NCI-H146 treated with DMSO at 0.1 percent for 48 hours (cell line): ENCODE data around the gene TMEM221.

ENCODE experiments used
- DNase-seq: peaks from one replicate; lab custom pipeline; 2025; ENCODE audit not compliant: unreplicated experiment; lab: John Stamatoyannopoulos, UW

TMEM221 gene

DNA sequence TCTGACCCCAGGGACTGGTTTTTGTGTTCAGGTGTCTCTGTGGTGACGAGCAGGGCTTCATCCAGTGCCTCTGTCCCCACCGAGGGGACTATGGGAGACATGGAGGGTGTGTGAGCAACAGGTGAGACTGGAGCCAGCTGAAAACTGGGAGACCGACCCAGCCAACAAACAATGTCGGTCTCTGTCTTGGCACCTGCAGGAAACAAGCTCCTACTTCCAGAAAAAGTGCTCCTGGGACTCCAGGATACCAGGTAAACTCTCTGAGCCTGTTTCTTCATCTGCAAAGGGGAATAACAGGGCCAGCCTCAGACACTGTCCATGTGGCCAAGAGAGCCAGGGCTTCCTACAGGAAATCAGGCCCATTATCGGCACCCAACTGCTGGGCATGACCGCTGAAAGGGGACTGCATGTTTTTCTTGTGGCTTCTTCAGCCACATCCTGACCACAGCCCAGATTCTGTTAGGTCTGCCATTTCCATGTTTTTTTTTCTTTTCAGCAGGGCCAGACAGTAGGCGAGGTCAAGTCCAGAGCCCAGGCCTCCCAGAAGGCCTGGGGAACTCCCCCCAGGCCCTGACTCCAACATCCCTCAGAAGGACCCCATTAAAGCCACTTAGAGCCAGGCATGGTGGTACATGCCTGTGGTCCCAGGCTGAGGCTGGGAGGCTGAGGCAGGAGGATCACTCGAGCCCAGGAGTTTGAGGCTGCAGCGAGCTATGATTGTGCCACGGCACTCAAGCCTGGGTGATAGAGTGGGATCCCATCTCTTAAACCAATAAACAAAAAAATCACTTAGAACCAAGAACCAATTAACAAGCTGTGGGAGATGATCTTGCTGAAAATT is 42.2 kb downstream of the TMEM221 start:
- DNase-seq, result no peak

DNA sequence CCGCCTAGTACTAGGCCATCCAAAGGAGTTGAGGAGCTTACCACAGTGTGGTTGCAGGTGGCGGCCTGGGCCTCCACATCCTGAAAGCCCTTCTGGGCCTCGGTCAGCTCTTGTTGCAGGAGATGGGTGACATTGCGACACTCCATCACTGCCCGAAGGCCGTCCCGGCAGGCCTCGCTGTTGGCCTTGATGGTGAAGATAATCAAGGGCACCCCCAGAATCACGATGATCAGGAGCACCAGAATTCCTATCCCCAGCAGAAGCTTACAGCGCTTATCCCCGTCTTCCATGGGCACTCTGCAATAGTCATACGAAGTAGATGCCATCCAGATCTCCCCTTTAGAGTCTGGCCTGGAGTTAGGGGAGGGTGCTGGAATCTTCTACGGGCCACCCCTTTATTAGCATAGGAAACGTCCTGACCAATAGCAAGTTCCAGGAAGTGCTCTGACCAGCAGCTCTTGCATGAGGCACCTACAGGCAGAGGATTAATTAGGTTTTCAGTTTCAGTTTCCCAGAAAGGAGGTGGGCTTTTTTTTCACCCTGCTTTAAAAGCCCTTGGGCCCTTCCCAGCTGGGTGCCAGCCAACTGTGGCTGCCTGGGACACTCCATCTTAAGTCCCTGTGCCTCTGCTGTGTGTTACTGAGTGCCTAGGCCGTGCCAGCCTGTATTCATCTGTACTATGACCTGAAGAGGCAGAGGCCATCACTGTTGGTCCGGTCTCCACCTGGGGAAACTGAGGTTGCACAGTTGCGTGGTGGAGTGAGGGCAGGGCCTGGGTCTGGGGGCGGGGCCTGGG is 43.0 kb downstream of the TMEM221 start, which contains the start of gene BST2:
BST2 (minus strand) TSS at position 381 of the 796 bp plus-strand sequence; CDS start at position 326, 55 bp downstream.
- no peak for DNase-seq

DNA sequence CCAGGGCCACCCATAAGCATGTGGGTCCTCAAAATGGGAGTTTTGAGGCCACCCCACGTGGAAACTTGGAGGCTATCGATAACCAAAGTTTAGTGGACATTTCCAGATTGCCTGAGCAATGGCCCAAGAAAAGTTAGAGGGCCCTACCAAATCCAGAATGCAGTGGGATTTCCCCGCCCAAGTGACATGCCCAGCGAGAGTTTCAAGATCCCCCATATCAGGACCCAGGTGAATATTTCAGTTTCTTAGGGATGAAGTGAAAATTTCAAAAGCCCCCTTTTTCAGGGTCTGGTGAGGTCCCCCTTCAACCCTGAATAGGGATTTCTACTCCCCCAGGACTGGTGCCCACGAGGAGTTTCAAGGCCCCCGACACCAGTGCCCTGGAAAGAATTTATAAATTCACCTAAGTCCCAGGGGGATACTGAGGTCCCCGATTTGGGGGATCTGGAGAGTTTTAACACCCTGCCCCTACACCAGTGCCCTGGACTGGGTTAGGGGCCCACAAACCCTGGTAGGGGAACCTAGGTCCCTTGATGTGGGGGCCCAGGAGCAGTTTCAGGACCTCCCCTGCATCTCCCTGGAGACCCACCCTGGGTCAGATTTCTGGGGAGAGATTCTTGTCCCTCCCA is 43.7 kb downstream of the TMEM221 start:
- DNase-seq, result no peak

DNA sequence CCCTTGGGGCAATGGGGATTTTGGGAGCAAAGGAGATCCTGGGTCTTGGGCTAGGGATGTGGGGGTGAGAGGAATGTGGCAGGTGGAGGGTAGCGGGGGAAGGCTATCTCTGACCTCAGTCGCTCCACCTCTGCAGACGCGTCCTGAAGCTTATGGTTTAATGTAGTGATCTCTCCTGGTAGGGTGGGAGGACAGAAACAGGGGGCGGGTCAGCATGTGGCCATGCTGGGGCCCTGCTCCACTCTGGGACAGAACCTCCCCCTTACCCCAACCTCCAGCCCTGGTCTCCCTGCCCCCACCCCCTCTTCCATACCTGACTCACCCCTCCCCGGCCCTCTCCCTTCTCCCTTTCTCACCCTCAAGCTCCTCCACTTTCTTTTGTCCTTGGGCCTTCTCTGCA is 44.5 kb downstream of the TMEM221 start:
- DNase-seq, result no peak

DNA sequence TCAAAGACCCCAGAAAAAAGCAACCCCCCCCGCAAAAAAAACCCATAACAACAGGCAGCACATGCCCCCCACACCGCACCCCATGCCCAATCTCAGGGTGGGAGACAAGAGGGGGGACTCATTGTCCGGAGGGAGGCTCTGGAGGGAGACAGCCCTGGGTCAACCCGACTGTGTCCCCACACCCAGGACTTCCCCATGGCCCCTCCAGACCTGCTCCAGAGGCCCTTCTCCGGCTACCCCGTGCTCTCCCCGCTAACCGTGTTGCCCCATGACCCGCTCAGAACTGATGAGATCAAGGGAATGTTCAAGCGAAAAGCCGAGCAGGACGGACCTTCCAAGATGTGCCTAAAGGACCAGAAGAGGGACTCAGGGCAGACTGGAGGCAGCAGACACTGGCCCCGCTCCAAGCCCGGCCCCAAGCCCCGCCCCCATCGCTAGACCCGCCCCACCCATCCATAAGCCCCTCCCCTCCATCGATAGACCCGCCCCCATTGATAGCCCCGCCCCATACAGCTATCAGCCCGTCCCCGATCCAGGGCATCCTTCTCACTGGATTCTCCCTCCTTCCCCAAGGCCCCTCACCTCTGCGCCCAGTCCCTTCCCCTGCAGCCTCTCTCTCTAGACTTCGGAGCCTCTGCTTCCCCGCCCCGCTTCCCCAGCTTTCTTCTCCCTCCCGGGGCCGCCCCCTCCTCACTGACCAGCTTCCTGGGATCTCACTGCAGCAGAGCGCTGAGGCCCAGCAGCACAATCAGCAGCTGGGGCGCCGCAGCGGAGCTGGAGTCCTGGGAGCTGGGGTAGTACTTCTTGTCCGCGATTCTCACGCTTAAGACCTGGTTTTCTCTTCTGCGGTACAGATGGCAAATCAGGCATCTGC is 45.2 kb downstream of the TMEM221 start:
- DNase-seq, result peak; percentile 22

DNA sequence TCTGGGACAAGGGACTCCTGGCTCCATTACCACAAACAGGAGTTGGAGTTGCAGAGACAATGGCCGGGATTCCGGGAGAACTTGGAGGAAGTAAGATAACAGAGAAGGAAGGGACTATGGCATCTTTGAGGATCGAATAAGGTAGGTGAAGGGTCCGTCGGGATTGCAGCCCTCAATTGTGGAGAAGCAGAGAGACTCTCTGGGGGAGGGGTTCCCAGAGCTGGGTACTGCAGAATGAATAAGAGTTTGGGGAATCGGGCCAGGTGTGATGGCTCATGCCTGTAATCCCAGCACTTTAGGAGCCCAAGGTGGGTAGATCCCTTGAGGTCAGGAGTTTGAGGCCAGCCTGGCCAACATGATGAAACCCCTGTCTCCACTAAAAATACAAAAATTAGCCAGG is 46.8 kb downstream of the TMEM221 start:
- no peak for DNase-seq

DNA sequence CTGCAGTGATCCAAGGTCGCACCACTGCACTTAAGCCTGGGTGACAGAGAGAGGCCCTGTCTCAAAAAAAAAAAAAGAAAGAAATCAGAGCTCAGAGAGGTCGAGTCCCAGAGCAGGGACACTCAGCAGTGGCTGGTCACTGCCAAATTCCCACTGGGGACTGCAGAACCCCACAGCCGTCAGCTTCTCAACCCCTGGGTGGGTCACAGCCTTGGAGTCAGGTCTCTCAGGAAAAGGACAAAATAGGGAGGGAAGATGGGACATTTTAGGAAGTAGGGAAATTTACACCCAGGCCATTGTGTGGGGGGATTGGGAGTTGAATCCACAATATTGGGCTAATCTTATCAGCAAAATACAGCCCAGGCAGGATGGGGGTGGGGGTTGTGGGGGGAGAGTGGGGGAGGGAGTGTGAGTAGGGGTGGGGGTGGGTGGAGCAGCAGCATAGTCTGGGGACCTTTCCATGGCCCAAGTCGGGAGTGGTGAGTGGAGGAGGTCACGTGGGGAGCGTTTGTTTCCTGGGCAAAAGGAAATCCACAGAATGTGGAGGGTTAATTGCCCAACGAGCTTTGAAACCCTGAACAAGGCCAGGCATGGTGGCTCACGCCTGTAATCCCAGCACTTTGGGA is 49.5 kb downstream of the TMEM221 start:
- no peak for DNase-seq

DNA sequence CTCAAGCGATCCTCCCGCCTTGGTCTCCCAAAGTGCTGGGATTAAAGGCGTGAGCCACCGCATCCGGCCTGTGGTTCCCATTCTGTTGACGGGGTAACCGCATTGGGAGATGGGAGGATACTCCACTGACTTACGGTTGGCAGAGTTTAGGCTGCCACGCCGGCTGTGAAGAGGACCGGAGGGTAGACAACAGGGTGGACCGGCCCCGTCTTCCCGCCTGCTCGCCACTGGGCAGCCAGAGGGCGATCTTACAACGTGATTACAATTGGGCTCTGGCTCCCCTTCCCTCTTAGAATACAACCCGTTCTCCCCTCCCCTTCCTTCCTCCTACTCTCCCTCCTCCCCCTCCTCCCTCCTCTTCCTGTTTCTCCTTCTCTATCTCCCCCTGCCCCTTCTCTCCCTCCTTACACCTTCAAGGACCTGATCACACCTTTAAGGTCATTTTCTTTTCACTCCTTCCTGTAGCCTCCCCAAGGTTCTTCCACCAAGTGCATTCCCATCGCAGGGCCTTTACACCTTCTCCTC is 53.5 kb downstream of the TMEM221 start:
- DNase-seq, result peak; percentile 27

DNA sequence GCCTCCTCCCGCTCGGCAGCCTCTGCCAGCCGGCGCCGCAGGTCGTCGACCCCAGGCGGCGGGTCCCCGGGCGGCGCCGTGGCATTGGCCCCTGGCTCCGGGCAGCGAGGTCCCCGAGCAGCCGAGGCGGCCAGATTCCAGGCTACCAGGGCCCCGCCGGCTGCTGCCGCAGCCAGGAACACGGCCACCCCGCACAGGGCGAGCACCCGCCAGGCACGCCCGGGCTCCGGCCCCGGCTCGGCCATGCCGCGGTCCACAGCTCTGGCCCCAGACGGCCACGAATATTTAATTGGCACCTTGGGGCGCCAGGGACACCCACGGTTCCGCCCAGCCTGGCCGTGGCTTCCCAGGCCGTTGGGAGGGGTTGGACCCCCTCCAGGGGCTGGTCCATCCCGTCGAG is 54.6 kb downstream of the TMEM221 start, which contains the start of gene CCDC194:
CCDC194 (minus strand) TSS at position 283 of the 400 bp plus-strand sequence; CDS start at position 245, 38 bp downstream.
- no peak for DNase-seq

DNA sequence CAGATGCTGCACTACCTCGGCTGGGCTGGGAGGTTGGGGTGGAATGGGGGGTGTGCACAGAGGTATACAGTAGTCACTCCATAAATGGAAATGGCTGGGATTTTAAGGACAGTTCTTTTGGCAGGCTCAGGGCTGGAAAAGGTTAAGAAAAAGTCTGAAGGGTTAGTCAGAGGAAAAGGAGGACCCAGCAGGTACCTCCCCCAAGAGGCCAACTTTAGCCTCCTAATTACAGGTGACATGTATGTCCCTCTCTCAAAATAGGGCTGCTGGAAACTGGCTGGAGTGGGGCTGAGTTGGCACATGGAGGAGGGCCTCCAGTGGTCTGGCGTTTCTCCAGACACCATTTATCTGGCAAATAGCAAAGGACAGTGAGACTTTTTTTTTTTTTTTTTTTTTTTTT is 55.5 kb downstream of the TMEM221 start:
- DNase-seq, result no peak

DNA sequence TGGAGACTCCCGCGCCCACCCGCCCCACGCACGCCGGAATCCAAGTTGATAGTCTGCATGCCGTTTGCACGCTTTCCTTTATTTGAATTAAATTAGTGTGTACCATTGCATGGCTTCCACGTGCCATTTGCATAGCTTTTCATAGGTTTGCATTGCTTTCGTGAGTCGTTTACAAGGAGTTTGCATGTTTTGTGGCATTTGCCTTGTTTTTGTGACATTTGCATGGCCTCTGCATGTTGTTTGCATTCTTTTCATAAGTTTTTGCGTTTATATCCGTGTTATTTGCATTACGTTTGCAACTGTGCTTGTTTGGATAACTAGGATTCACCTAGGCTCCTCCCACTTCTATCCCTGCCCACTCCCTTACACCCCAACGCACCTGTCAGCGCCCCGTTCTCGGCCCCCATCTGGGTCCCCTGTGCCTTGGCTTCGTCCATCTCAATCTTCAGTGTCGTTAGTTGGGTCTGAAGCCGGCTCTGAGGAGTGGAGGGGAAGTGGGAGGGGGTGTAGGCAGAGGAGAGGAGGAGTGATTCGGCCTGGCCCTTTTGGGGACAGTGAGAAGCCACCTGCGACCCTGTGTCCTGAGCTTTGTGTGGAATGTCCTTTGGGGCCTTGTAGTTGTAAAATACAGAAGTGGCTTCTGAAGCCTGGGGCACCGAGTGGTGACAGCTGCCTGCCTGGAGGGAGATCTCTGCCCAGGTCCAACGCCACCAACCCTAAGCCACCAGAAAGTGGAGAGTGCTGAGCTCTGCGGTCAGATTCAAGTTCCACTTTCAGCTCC is 56.9 kb downstream of the TMEM221 start:
- no peak for DNase-seq

DNA sequence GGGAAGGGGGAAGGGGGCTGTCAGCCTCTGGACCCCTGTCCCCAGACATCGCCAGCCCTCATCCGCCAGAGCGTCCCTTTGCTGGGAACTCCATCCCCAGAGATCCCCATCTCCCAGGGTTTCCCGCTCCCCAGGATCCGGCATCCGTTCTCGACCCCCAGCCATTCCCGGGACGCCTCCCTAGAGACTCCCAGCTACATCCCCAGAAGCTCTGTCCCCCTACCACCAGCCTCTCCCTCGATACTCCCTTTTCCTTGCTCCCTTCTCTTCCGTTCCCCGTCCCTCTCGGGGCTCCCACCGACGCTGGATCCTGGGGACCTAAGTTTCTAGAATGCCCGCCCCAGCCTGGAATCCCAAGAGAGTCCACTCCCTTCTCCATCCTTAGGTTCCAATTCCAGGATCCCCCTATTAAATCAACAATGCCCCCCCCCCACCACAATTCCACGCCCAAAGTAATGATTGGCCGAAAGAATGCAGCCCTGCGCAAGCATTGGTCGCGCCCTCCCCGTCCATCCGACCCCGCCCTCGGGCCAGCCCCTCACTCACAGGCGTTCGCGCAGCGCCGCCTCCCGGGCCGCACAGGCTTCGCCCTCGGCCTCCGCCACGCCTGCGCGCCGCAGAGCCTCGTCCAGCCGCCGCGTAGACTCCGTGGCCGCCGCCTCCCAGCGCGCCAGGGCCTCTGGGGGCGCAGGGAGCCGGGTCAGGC is 57.6 kb downstream of the TMEM221 start:
- DNase-seq, result peak; percentile 77

DNA sequence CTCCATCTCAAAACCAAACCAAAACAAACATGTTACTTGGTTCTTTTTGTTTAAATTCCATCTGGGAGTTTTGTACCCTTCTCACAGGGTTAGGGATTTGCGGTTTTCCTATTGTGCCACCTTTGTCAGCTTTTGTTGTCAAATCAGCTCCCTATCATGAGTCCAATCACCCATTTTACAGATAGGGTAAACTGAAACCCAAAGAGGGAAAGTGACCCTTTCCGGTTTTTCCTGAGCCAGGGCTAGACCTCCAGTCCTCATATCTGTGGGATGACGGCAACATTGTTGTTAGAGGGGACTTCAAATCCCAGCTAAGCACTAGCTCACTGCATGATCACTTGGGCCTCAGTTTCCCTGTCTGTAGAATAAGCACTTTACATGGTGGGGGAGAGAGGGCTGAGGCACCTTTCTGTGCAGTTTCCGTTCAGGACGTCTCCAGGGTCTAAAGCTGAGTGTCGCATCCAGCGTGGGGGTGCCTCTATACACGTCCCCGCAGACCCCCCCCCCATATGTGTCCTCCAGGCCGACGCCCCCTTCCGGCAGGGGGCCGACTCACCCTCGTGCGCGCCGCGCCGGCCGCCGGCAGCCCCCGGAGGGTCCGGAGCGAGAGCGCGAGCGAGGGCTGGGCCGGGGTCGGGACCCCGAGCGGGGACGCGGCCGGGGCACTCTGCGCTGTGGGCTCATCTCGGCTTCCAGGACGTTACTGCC is 58.4 kb downstream of the TMEM221 start:
- DNase-seq, result no peak

DNA sequence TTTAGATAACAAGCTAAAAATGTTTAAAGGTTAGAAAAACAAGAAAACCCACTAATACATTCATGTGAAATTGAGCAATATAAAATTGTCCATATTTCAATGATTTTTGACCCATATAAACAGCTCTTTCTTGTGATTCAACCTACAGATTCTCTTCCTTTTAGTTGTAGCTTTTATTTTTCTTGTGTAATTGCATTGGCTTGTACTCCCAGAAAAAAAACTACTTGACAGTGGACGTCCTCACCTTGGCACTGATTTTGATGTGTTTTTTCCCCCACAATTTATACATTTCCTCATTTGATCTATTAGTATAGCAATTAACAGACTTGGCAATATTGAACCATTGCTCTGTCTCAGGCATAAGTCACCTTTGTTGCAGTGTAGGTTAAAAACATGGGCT is 59.2 kb downstream of the TMEM221 start:
- DNase-seq, result no peak

DNA sequence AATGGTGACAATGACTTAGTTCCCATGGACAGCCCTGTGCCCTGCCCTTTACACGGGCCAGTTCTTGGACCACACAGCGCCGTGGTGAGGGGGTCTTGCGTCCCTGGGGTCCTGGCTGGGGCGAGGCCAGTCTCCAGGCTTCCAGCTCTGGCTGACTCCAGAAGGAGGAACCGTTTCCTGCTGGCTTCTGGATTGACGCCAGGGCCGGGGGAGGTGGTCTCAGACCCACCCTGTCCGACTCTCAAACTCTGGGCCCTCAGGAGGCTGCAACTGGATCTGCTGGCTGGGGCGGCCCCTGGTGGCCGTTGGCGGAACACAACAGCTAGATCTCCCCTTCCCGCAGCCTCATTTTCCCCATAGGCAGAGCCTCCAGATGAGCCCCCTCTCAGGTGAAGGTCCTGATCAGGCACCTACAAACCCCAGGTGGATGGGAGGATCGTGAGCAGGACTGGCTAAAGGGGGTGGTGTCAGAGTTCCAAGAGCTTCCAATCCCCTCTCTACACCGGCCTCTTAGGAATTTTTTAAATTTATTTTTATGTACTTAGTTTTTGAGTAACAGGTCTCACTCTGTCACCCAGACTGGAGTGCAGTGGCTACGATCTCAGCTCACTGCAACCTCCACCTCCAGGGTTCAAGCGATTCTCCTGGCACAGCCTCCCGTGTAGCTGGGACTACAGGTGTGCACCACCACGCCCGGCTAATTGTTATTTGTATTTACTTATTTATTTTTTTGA is 62.4 kb downstream of the TMEM221 start:
- peak; percentile 26 for DNase-seq
